K562 (cell line): Measurements from ENCODE around the gene TECPR2. TPM values are rescaled to one million over a fixed set of nuclear protein-coding genes. Genes with fewer than 3 reads are reported as not detected.

Experiments
- ARNT ChIP-seq, 2 experiments: fragments of 450-650 bp; IDR thresholded peaks; 2 replicates each; pipeline ENCODE4 v1.6.1; 2016; ENCODE audit warnings: mild to moderate bottlenecking in 1 of 2
- DDX20 ChIP-seq: fragments of 450-650 bp; IDR thresholded peaks from 2 replicates; pipeline ENCODE4 v1.6.1; 2016; ENCODE audit warnings: missing genetic modification characterization, low read depth, mild to moderate bottlenecking, missing compliant biosample characterization, moderate library complexity
- ESRRB ChIP-seq: fragments of 250-450 bp; sonication (Bioruptor Pico); IDR thresholded peaks from 2 replicates; pipeline ENCODE4 v1.5.0; 2020; ENCODE audit warnings: mild to moderate bottlenecking, moderate library complexity, borderline replicate concordance
- FOXP1 ChIP-seq: sonication (generic); formaldehyde crosslinking; IDR thresholded peaks from 2 replicates; pipeline ENCODE4 v1.8.0; 2022; ENCODE audit warnings: mild to moderate bottlenecking, missing genetic modification reagents
- L3MBTL2 ChIP-seq: fragments of 450-650 bp; IDR thresholded peaks from 2 replicates; pipeline ENCODE4 v1.6.1; 2016; ENCODE audit warnings: mild to moderate bottlenecking, moderate library complexity
- RCOR1 ChIP-seq, 2 experiments: IDR thresholded peaks; 2 replicates each; pipeline ENCODE4 v1.6.1; 2012; ENCODE audit warnings: low read depth in 2 of 2, low read length in 2 of 2, borderline replicate concordance in 1 of 2, improper control_type of control experiment in 1 of 2
- SMARCA4 ChIP-seq: fragments of 450-650 bp; IDR thresholded peaks from 2 replicates; pipeline ENCODE4 v1.6.1; 2016
- TEAD1 ChIP-seq, 2 experiments: fragments of 450-650 bp in 1 of 2; sonication (generic) in 1 of 2; formaldehyde crosslinking; IDR thresholded peaks; 2 replicates each; pipeline versions ENCODE4 v1.4.0 to v1.8.0; 2020 to 2022; ENCODE audit warnings: mild to moderate bottlenecking in 2 of 2, missing genetic modification reagents in 1 of 2
- ZNF583 ChIP-seq: fragments of 250-450 bp; sonication (Bioruptor Pico); IDR thresholded peaks from 2 replicates; pipeline ENCODE4 v1.4.0; 2020
- polyA plus RNA-seq, 8 experiments: library from polyadenylated mRNA; depleted of rRNA in 4 of 8; stranded (reverse) in 5 of 8; unstranded in 3 of 8; fragments of >200 nt; fragmentation: Nextera tagmentation in 2 of 8; fragmentation: Illumina TruSeq in 1 of 8; extraction: Ambion mirVana in 2 of 8; extraction: Trizol in 1 of 8; gene quantifications; 2 replicates each; pipeline versions ENCODE4 v1.2.1 to v1.2.3, GENCODE V29; 2011 to 2014; ENCODE audit warnings: inconsistent platforms in 1 of 8, missing spikeins in 1 of 8
- total RNA-seq, 7 experiments: library from RNA; depleted of rRNA in 6 of 7; stranded (reverse); fragments of >200 nt in 6 of 7; fragmentation: Illumina TruSeq in 2 of 7; extraction: Trizol in 2 of 7; gene quantifications; 2 replicates each; pipeline versions ENCODE4 v1.2.1 to v1.2.3, GENCODE V29; 2011 to 2021; ENCODE audit warnings: low replicate concordance in 1 of 7
- TF ChIP-seq, protein P1 (sequence below): fragments of 450-650 bp; formaldehyde crosslinking; IDR thresholded peaks from 2 replicates; pipeline ENCODE4 v1.4.0; 2020; ENCODE audit warnings: mild to moderate bottlenecking, mixed read lengths
- TF ChIP-seq, protein P2 (sequence below): fragments of 450-650 bp; formaldehyde crosslinking; IDR thresholded peaks from 2 replicates; pipeline ENCODE4 v1.4.0; 2022; ENCODE audit warnings: mild to moderate bottlenecking, moderate library complexity
- TF ChIP-seq, protein P3 (sequence below): fragments of 450-650 bp; conservative IDR thresholded peaks from 2 replicates; pipeline ENCODE4 v1.6.1; 2016; ENCODE audit warnings: missing genetic modification characterization, low read depth, mild to moderate bottlenecking, missing compliant biosample characterization, moderate library complexity
- TF ChIP-seq, protein P4 (sequence below): IDR thresholded peaks from 2 replicates; pipeline ENCODE4 v1.6.1; 2012; ENCODE audit warnings: low read depth, low read length, improper control_type of control experiment, borderline replicate concordance
- TF ChIP-seq, protein P5 (sequence below): fragments of 200-800 bp; sonication (Bioruptor generic); IDR thresholded peaks from 2 replicates; pipeline ENCODE4 v1.6.1; 2017; ENCODE audit warnings: missing genetic modification characterization, missing compliant biosample characterization
- TF ChIP-seq, protein P6 (sequence below): fragments of 250-450 bp; sonication (Bioruptor Pico); IDR thresholded peaks from 2 replicates; pipeline ENCODE4 v1.4.0; 2020; ENCODE audit warnings: mild to moderate bottlenecking, moderate library complexity

Gene TECPR2
- total and polyA plus RNA-seq, 9 of the 15 experiments (the other 6 are each of a cell fraction or from before 2014, with no cell fraction given) = 0.04 to 3.0 (median 0.83) TPM

DNA sequence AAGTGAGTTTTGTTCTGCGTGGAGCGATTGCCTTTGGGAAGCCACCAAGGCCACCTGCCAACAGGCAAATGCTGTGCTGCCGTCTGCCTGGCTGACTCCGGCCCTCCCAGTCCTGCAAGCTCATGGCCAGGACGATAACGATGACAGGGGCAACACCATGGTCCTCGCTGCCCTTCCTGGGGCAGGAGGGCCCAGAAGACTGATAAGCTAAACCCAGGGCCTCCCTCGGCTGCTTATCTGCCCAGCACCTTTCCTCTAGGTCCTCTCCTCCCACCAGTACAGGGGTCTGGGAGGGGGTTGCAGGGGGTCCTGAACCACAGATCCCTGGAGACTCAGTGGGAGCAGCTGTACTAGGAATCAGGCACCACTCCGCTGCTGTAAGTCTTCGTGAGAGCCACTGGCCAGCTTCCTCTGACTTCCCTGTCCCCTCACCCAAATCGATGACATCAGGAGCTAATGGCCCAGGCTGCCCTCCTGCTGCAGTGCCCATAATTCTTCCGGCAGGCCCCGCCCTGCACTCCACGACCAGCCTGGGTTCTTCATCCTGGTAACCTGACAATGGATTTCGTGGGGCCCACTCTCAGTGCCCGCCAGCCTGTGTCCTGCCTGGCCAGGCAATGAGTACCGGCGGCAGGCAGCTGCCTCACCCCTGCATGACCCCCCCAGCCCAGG, 141.7 kb downstream of the TECPR2 start (continued):
- TF ChIP-seq, protein P1, sequence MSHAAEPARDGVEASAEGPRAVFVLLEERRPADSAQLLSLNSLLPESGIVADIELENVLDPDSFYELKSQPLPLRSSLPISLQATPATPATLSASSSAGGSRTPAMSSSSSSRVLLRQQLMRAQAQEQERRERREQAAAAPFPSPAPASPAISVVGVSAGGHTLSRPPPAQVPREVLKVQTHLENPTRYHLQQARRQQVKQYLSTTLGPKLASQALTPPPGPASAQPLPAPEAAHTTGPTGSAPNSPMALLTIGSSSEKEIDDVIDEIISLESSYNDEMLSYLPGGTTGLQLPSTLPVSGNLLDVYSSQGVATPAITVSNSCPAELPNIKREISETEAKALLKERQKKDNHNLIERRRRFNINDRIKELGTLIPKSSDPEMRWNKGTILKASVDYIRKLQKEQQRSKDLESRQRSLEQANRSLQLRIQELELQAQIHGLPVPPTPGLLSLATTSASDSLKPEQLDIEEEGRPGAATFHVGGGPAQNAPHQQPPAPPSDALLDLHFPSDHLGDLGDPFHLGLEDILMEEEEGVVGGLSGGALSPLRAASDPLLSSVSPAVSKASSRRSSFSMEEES (CRISPR knock-in tag) = no peak
- TF ChIP-seq ESRRB = no peak
- peak in 1 of 2 experiments; percentile 28; a peak in 1 of 4 replicates for TF ChIP-seq TEAD1 (CRISPR knock-in tag; IDR thresholded peaks at IDR 0.05)
- TF ChIP-seq, protein P2, sequence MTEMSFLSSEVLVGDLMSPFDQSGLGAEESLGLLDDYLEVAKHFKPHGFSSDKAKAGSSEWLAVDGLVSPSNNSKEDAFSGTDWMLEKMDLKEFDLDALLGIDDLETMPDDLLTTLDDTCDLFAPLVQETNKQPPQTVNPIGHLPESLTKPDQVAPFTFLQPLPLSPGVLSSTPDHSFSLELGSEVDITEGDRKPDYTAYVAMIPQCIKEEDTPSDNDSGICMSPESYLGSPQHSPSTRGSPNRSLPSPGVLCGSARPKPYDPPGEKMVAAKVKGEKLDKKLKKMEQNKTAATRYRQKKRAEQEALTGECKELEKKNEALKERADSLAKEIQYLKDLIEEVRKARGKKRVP (CRISPR knock-in tag) = 0 out of 2 replicates have a peak, but pooled peaks have one; percentile 4
- TF ChIP-seq RCOR1 (IDR thresholded peaks at IDR 0.05; ENCODE audit: borderline replicate concordance in 1 of 2, low read depth in 2 of 2, low read length in 2 of 2) = peak in 1 of 2 experiments; percentile 63; a peak in 2 of 4 replicates
- TF ChIP-seq, protein P3, sequence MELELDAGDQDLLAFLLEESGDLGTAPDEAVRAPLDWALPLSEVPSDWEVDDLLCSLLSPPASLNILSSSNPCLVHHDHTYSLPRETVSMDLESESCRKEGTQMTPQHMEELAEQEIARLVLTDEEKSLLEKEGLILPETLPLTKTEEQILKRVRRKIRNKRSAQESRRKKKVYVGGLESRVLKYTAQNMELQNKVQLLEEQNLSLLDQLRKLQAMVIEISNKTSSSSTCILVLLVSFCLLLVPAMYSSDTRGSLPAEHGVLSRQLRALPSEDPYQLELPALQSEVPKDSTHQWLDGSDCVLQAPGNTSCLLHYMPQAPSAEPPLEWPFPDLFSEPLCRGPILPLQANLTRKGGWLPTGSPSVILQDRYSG (tag) = peak; percentile 51; the same call in 1 of the 2 replicates
- no peak for TF ChIP-seq DDX20 (tag)
- TF ChIP-seq, protein P4, sequence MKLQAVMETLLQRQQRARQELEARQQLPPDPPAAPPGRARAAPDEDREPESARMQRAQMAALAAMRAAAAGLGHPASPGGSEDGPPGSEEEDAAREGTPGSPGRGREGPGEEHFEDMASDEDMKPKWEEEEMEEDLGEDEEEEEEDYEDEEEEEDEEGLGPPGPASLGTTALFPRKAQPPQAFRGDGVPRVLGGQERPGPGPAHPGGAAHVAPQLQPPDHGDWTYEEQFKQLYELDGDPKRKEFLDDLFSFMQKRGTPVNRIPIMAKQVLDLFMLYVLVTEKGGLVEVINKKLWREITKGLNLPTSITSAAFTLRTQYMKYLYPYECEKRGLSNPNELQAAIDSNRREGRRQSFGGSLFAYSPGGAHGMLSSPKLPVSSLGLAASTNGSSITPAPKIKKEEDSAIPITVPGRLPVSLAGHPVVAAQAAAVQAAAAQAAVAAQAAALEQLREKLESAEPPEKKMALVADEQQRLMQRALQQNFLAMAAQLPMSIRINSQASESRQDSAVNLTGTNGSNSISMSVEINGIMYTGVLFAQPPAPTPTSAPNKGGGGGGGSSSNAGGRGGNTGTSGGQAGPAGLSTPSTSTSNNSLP = no peak
- no peak for TF ChIP-seq ZNF583 (CRISPR knock-in tag)
- TF ChIP-seq, protein P5, sequence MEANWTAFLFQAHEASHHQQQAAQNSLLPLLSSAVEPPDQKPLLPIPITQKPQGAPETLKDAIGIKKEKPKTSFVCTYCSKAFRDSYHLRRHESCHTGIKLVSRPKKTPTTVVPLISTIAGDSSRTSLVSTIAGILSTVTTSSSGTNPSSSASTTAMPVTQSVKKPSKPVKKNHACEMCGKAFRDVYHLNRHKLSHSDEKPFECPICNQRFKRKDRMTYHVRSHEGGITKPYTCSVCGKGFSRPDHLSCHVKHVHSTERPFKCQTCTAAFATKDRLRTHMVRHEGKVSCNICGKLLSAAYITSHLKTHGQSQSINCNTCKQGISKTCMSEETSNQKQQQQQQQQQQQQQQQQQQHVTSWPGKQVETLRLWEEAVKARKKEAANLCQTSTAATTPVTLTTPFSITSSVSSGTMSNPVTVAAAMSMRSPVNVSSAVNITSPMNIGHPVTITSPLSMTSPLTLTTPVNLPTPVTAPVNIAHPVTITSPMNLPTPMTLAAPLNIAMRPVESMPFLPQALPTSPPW = peak; percentile 73
- TF ChIP-seq, protein P6, sequence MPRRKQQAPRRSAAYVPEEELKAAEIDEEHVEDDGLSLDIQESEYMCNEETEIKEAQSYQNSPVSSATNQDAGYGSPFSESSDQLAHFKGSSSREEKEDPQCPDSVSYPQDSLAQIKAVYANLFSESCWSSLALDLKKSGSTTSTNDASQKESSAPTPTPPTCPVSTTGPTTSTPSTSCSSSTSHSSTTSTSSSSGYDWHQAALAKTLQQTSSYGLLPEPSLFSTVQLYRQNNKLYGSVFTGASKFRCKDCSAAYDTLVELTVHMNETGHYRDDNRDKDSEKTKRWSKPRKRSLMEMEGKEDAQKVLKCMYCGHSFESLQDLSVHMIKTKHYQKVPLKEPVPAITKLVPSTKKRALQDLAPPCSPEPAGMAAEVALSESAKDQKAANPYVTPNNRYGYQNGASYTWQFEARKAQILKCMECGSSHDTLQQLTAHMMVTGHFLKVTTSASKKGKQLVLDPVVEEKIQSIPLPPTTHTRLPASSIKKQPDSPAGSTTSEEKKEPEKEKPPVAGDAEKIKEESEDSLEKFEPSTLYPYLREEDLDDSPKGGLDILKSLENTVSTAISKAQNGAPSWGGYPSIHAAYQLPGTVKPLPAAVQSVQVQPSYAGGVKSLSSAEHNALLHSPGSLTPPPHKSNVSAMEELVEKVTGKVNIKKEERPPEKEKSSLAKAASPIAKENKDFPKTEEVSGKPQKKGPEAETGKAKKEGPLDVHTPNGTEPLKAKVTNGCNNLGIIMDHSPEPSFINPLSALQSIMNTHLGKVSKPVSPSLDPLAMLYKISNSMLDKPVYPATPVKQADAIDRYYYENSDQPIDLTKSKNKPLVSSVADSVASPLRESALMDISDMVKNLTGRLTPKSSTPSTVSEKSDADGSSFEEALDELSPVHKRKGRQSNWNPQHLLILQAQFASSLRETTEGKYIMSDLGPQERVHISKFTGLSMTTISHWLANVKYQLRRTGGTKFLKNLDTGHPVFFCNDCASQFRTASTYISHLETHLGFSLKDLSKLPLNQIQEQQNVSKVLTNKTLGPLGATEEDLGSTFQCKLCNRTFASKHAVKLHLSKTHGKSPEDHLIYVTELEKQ (CRISPR knock-in tag) = 0 out of 2 replicates have a peak, but pooled peaks have one; percentile 8
- TF ChIP-seq ARNT (IDR thresholded peaks at IDR 0.05) = 0 out of 4 replicates have a peak, but pooled peaks of 1 of the 2 experiments have one; percentile 37
- no peak; the same call in 1 of the 2 replicates for TF ChIP-seq L3MBTL2
- peak; percentile 81 for TF ChIP-seq SMARCA4
- TF ChIP-seq FOXP1 = no peak
